Breast epithelium (tissue), 3 donors: ENCODE results near the gene EPB41.

Experiments used
- CTCF ChIP-seq, 3 donors: fragments of 450-650 bp; IDR thresholded peaks; one replicate each; pipeline ENCODE4 v1.5.1; 2016 to 2017; ENCODE audit warnings: antibody characterized with exemption in 3 of 3, mild to moderate bottlenecking in 3 of 3, moderate library complexity in 3 of 3
- POLR2A ChIP-seq: fragments of 450-650 bp; IDR thresholded peaks from one replicate; pipeline ENCODE4 v1.6.1; 2016; ENCODE audit warnings: antibody characterized with exemption, mild to moderate bottlenecking, moderate library complexity

DNA sequence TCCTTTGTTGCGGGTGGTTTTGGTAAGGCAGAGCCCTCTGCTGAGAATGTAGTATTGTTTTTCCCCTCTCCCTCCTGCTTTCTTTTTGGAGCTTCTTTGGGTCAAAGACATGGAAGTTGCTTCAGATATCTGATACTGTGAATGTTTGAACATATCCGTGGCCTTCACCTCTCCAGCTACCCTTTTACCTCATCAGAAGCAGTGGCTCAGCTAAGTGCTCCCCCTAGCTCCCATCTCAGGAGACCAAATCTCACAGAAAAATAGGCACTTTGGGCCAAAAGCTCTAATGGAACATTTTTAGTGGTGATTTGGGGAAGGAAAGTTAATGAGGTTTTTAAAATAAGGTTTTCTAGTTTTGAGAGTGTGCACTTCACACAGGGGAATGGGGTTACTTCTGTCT lies 203.0 kb downstream of the EPB41 start:
- TF ChIP-seq CTCF (IDR thresholded peaks at IDR 0.05) (no peak), POLR2A (no peak)
